HepG2 (cell line): Measurements from ENCODE around the gene CDCP1. TPM values are rescaled to one million over a fixed set of nuclear protein-coding genes. Genes with fewer than 3 reads are reported as not detected.

ENCODE experiments used
- ATAC-seq: fragments of 200-7000 bp; cut with Tn5 transposase; 3 replicates; pipeline ENCODE4 v1.9.1; 2020; ENCODE audit warnings: mild to moderate bottlenecking, moderate library complexity
- BruUV-seq: library from RNA; stranded (reverse); fragments of 400-500 nt; replicated peaks from 2 replicates; lab custom pipeline; 2021; lab: Mats Ljungman, UMichigan
- CTCF ChIA-PET: fragments of 300-600 bp; formaldehyde crosslinking; extraction: SDS; loops from one replicate; lab custom pipeline; 2021; ENCODE audit warnings: low total read pairs, inconsistent platforms, low intra/inter-chr PET ratio; lab: Yijun Ruan, JAX
- POLR2A ChIA-PET: fragments of 350-600 bp; sonication (Branson Sonifier 250); formaldehyde crosslinking; loops from one replicate; lab custom pipeline; 2020; ENCODE audit warnings: antibody characterized with exemption, inconsistent platforms; lab: Yijun Ruan, JAX
- DNase-seq: peaks from one replicate; pipeline ENCODE4 v3.0.0-alpha.2; 2015; ENCODE audit warnings: low spot score
- FAIRE-seq: peaks from 3 replicates; lab custom pipeline; 2011; peaks lifted over from hg19 to GRCh38; lab: Jason Lieb, UNC
- H2AFZ ChIP-seq: one replicate; pipeline ENCODE4 v1.6.1; 2011; ENCODE audit warnings: low read length, inconsistent platforms
- H3K27ac ChIP-seq: fragments of 300-600 bp; 3 replicates; pipeline ENCODE4 v1.8.0; 2011; ENCODE audit warnings: mixed run types, mild to moderate bottlenecking, mixed read lengths, low read length, inconsistent platforms; ENCODE audit not compliant: insufficient read depth; ENCODE audit errors: extremely low read length
- H3K27me3 ChIP-seq, 2 experiments: fragments of 200-600 bp in 1 of 2; 2 replicates in 1 of 2; 3 replicates in 1 of 2; pipeline versions ENCODE4 v1.6.0 to v1.8.0; 2011; ENCODE audit warnings: low read length in 2 of 2, mild to moderate bottlenecking in 2 of 2, moderate library complexity in 2 of 2, inconsistent platforms in 1 of 2; ENCODE audit not compliant: insufficient read depth in 2 of 2, control insufficient read depth in 1 of 2
- H3K36me3 ChIP-seq, 2 experiments: fragments of 200-600 bp in 1 of 2; replicated peaks in 1 of 2; 2 replicates in 1 of 2; 3 replicates in 1 of 2; pipeline versions ENCODE4 v1.5.1 to v1.8.0; 2011; ENCODE audit warnings: low read length in 2 of 2, inconsistent platforms in 1 of 2; ENCODE audit not compliant: insufficient read depth in 2 of 2, control insufficient read depth in 1 of 2
- H3K4me1 ChIP-seq: 2 replicates; pipeline ENCODE4 v1.5.1; 2012; ENCODE audit warnings: low read length, inconsistent platforms; ENCODE audit not compliant: insufficient read depth
- H3K4me2 ChIP-seq: 2 replicates; pipeline ENCODE4 v1.6.0; 2011; ENCODE audit warnings: low read depth, low read length, inconsistent platforms
- H3K4me3 ChIP-seq, 3 experiments: fragments of 200-600 bp in 1 of 3; sonication (generic), shearing (Covaris generic) in 1 of 3; replicated peaks in 1 of 3; 2 replicates each; pipeline ENCODE4 v1.5.1; 2011 to 2016; ENCODE audit warnings: low read length in 3 of 3, inconsistent platforms in 2 of 3, low read depth in 2 of 3, mild to moderate bottlenecking in 2 of 3, control low read depth in 1 of 3, mixed read lengths in 1 of 3; ENCODE audit not compliant: insufficient read depth in 1 of 3
- H3K79me2 ChIP-seq: one replicate; pipeline ENCODE4 v1.6.1; 2011; ENCODE audit warnings: low read length, inconsistent platforms; ENCODE audit not compliant: insufficient read depth
- H3K9ac ChIP-seq: 2 replicates; pipeline ENCODE4 v1.6.0; 2011; ENCODE audit warnings: mild to moderate bottlenecking, low read depth, low read length, inconsistent platforms; ENCODE audit not compliant: insufficient read depth
- H3K9me3 ChIP-seq: 2 replicates; pipeline ENCODE4 v1.5.1; 2012; ENCODE audit warnings: mild to moderate bottlenecking, low read length
- H4K20me1 ChIP-seq: 2 replicates; pipeline ENCODE4 v1.6.0; 2011; ENCODE audit warnings: inconsistent platforms, mild to moderate bottlenecking, low read length, moderate library complexity; ENCODE audit not compliant: insufficient read depth
- CCDC6 ChIP-seq: sonication (generic); formaldehyde crosslinking; IDR thresholded peaks from 2 replicates; pipeline ENCODE4 v1.8.1; 2022; ENCODE audit warnings: mild to moderate bottlenecking, missing genetic modification reagents, moderate library complexity
- DNMT1 ChIP-seq: sonication (generic); formaldehyde crosslinking; IDR thresholded peaks from 2 replicates; pipeline ENCODE4 v1.5.1; 2020; ENCODE audit warnings: mild to moderate bottlenecking, missing genetic modification reagents
- EHMT2 ChIP-seq: fragments of 200-600 bp; sonication (generic); IDR thresholded peaks from 2 replicates; pipeline ENCODE4 v1.7.0; 2017; ENCODE audit warnings: antibody characterized with exemption, low read depth, low read length, borderline replicate concordance
- NCOR1 ChIP-seq: fragments of 200-600 bp; sonication (generic); IDR thresholded peaks from 2 replicates; pipeline ENCODE4 v1.7.0; 2017; ENCODE audit warnings: antibody characterized with exemption, low read length, borderline replicate concordance
- RBAK ChIP-seq: sonication (generic); formaldehyde crosslinking; IDR thresholded peaks from 2 replicates; pipeline ENCODE4 v1.5.1; 2020; ENCODE audit warnings: mild to moderate bottlenecking, missing genetic modification reagents
- ZKSCAN8 ChIP-seq: IDR thresholded peaks from 2 replicates; pipeline ENCODE4 v1.6.1; 2016; ENCODE audit warnings: borderline replicate concordance, missing genetic modification reagents, missing compliant biosample characterization
- ZMAT3 ChIP-seq: sonication (generic); formaldehyde crosslinking; conservative IDR thresholded peaks from 2 replicates; pipeline ENCODE4 v1.7.0; 2021; ENCODE audit warnings: missing genetic modification reagents
- ZNF333 ChIP-seq: sonication (generic); formaldehyde crosslinking; IDR thresholded peaks from 2 replicates; pipeline ENCODE4 v1.4.0; 2020; ENCODE audit warnings: mild to moderate bottlenecking, missing genetic modification reagents, borderline replicate concordance
- ZNF547 ChIP-seq: sonication (generic); formaldehyde crosslinking; IDR thresholded peaks from 2 replicates; pipeline ENCODE4 v1.5.1; 2020; ENCODE audit warnings: mild to moderate bottlenecking, missing genetic modification reagents
- ZNF7 ChIP-seq: IDR thresholded peaks from 2 replicates; pipeline ENCODE4 v1.6.1; 2016; ENCODE audit warnings: missing biosample characterization, missing genetic modification reagents
- ZNF749 ChIP-seq: sonication (generic); formaldehyde crosslinking; IDR thresholded peaks from 2 replicates; pipeline ENCODE4 v1.8.0; 2022; ENCODE audit warnings: mild to moderate bottlenecking, missing genetic modification reagents, moderate library complexity, borderline replicate concordance
- WGBS: methylation state at CpG from one replicate; pipeline ENCODE4 v1.1.6; 2017; ENCODE audit warnings: low lambda C conversion rate; 5-methylcytosine and 5-hydroxymethylcytosine counted together
- in situ Hi-C: cut with HindIII; loops from 2 replicates; pipeline ENCODE4 v1.10.0; 2017; ENCODE audit warnings: low pct_unique_long_range_greater_than_20kb; ENCODE audit not compliant: extremely low pct_ligation_motif_present
- intact Hi-C: fragments of 100-400 bp; cut with micrococcal nuclease; formaldehyde crosslinking; loops from one replicate; pipeline ENCODE4 v1.10.0; 2022; ENCODE audit not compliant: unreplicated experiment
- polyA plus RNA-seq, 8 experiments: library from polyadenylated mRNA; depleted of rRNA in 3 of 8; stranded (reverse) in 7 of 8; unstranded in 1 of 8; fragments of >200 nt; fragmentation: Illumina TruSeq in 4 of 8; extraction: Trizol in 4 of 8; gene quantifications; 2 replicates each; pipeline versions ENCODE4 v1.2.1 to v1.2.3, GENCODE V29; 2011 to 2016; ENCODE audit warnings: low read depth in 4 of 8, missing spikeins in 1 of 8, mixed read lengths in 1 of 8; ENCODE audit not compliant: insufficient read depth in 1 of 8
- total RNA-seq, 5 experiments: library from RNA; depleted of rRNA; stranded (reverse); fragments of >200 nt; fragmentation: Illumina TruSeq; extraction: Trizol; gene quantifications; 2 replicates each; pipeline ENCODE4 v1.2.3, GENCODE V29; 2016; ENCODE audit warnings: low read depth in 1 of 5
- TF ChIP-seq, protein P1 (sequence below): sonication (generic); formaldehyde crosslinking; IDR thresholded peaks from 2 replicates; pipeline ENCODE4 v1.8.0; 2022; ENCODE audit warnings: mild to moderate bottlenecking, missing genetic modification reagents
- TF ChIP-seq, protein P2 (sequence below): sonication (generic); formaldehyde crosslinking; IDR thresholded peaks from 2 replicates; pipeline ENCODE4 v1.5.0; 2020; ENCODE audit warnings: mild to moderate bottlenecking, low read depth, missing genetic modification reagents, borderline replicate concordance
- TF ChIP-seq, protein P3 (sequence below): sonication (generic); formaldehyde crosslinking; IDR thresholded peaks from 2 replicates; pipeline ENCODE4 v1.8.1; 2023; ENCODE audit warnings: missing genetic modification reagents, inconsistent platforms, borderline replicate concordance
- TF ChIP-seq, protein P4 (sequence below), 2 experiments: sonication (generic) in 1 of 2; formaldehyde crosslinking in 1 of 2; IDR thresholded peaks; 2 replicates each; pipeline versions ENCODE4 v1.6.1 to v1.9.0; 2014 to 2022; ENCODE audit warnings: antibody characterized with exemption in 1 of 2, borderline replicate concordance in 1 of 2, inconsistent platforms in 1 of 2, low read depth in 1 of 2, missing genetic modification reagents in 1 of 2
- TF ChIP-seq, protein P5 (sequence below): IDR thresholded peaks from 2 replicates; pipeline ENCODE4 v1.6.1; 2016; ENCODE audit warnings: mild to moderate bottlenecking, missing biosample characterization, missing genetic modification reagents

The CDCP1 gene
- total and polyA plus RNA-seq, 2 of the 13 experiments (the other 11 are each of a cell fraction or from before 2014, with no cell fraction given), result 0.11 to 0.18 TPM

GRCh38 chr3:45163481-45163880, 17.3 kb upstream of the CDCP1 start:
- DNase-seq (no peak), FAIRE-seq (no peak), ATAC-seq (no peak)
- Histone ChIP-seq H3K9ac (no peak overlapping the region), H3K27ac (no peak overlapping the region), H3K27me3 (peaks cover 1 to 5% of the 10 kb centered on the region in 2 experiments; a peak in 2 of 5 replicates), H3K4me1 (no peaks in the 10 kb centered on the region), H3K79me2 (no peaks in the 10 kb centered on the region), H2AFZ (no peak overlapping the region), H3K9me3 (no peaks in the 10 kb centered on the region), H3K36me3 (no peaks in the 10 kb centered on the region), H4K20me1 (no peaks in the 10 kb centered on the region), H3K4me2 (no peak overlapping the region), H3K4me3 (no peak overlapping the region)
- CTCF ChIA-PET, result no interaction called here
- 0% methylated on average over 6 of the region's 6 CpGs for WGBS
- intact Hi-C loops (no loop called here), in situ Hi-C loops (no loop called here)
- POLR2A ChIA-PET, result no interaction called here
- no TSS peak for BruUV-seq
- TF ChIP-seq RBAK (CRISPR knock-in tag), result no peak
- TF ChIP-seq, protein P1, sequence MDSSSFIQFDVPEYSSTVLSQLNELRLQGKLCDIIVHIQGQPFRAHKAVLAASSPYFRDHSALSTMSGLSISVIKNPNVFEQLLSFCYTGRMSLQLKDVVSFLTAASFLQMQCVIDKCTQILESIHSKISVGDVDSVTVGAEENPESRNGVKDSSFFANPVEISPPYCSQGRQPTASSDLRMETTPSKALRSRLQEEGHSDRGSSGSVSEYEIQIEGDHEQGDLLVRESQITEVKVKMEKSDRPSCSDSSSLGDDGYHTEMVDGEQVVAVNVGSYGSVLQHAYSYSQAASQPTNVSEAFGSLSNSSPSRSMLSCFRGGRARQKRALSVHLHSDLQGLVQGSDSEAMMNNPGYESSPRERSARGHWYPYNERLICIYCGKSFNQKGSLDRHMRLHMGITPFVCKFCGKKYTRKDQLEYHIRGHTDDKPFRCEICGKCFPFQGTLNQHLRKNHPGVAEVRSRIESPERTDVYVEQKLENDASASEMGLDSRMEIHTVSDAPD (CRISPR knock-in tag), result no peak
- TF ChIP-seq ZNF547 (CRISPR knock-in tag), result no peak
- TF ChIP-seq, protein P2, sequence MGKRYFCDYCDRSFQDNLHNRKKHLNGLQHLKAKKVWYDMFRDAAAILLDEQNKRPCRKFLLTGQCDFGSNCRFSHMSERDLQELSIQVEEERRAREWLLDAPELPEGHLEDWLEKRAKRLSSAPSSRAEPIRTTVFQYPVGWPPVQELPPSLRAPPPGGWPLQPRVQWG (CRISPR knock-in tag), result no peak
- TF ChIP-seq ZNF7 (CRISPR knock-in tag), result no peak
- TF ChIP-seq ZMAT3 (CRISPR knock-in tag), result no peak
- no peak for TF ChIP-seq DNMT1 (CRISPR knock-in tag)
- TF ChIP-seq CCDC6, result no peak
- no peak for TF ChIP-seq ZKSCAN8 (CRISPR knock-in tag)
- no peak for TF ChIP-seq ZNF749 (CRISPR knock-in tag)
- no peak for TF ChIP-seq EHMT2
- TF ChIP-seq, protein P3, sequence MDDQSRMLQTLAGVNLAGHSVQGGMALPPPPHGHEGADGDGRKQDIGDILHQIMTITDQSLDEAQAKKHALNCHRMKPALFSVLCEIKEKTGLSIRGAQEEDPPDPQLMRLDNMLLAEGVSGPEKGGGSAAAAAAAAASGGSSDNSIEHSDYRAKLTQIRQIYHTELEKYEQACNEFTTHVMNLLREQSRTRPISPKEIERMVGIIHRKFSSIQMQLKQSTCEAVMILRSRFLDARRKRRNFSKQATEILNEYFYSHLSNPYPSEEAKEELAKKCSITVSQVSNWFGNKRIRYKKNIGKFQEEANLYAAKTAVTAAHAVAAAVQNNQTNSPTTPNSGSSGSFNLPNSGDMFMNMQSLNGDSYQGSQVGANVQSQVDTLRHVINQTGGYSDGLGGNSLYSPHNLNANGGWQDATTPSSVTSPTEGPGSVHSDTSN (CRISPR knock-in tag), result no peak
- no peak for TF ChIP-seq NCOR1
- TF ChIP-seq, protein P4, sequence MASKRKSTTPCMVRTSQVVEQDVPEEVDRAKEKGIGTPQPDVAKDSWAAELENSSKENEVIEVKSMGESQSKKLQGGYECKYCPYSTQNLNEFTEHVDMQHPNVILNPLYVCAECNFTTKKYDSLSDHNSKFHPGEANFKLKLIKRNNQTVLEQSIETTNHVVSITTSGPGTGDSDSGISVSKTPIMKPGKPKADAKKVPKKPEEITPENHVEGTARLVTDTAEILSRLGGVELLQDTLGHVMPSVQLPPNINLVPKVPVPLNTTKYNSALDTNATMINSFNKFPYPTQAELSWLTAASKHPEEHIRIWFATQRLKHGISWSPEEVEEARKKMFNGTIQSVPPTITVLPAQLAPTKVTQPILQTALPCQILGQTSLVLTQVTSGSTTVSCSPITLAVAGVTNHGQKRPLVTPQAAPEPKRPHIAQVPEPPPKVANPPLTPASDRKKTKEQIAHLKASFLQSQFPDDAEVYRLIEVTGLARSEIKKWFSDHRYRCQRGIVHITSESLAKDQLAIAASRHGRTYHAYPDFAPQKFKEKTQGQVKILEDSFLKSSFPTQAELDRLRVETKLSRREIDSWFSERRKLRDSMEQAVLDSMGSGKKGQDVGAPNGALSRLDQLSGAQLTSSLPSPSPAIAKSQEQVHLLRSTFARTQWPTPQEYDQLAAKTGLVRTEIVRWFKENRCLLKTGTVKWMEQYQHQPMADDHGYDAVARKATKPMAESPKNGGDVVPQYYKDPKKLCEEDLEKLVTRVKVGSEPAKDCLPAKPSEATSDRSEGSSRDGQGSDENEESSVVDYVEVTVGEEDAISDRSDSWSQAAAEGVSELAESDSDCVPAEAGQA (IDR thresholded peaks at IDR 0.05; ENCODE audit: low read depth), result no peak
- TF ChIP-seq, protein P4 (CRISPR knock-in tag; IDR thresholded peaks at IDR 0.05; ENCODE audit: borderline replicate concordance), result no peak
- TF ChIP-seq ZNF333, result no peak
- TF ChIP-seq, protein P5, sequence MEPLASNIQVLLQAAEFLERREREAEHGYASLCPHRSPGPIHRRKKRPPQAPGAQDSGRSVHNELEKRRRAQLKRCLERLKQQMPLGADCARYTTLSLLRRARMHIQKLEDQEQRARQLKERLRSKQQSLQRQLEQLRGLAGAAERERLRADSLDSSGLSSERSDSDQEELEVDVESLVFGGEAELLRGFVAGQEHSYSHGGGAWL (CRISPR knock-in tag), result no peak
